HG03558 (cell line): Measurements from ENCODE around the gene MBP.

Experiments used
- ATAC-seq: cut with Tn5 transposase; IDR thresholded peaks from one replicate; pipeline ENCODE4 v1.9.1; 2021; ENCODE audit warnings: moderate number of reproducible peaks; ENCODE audit not compliant: unreplicated experiment; ENCODE audit errors: extremely low read depth

The MBP gene

DNA sequence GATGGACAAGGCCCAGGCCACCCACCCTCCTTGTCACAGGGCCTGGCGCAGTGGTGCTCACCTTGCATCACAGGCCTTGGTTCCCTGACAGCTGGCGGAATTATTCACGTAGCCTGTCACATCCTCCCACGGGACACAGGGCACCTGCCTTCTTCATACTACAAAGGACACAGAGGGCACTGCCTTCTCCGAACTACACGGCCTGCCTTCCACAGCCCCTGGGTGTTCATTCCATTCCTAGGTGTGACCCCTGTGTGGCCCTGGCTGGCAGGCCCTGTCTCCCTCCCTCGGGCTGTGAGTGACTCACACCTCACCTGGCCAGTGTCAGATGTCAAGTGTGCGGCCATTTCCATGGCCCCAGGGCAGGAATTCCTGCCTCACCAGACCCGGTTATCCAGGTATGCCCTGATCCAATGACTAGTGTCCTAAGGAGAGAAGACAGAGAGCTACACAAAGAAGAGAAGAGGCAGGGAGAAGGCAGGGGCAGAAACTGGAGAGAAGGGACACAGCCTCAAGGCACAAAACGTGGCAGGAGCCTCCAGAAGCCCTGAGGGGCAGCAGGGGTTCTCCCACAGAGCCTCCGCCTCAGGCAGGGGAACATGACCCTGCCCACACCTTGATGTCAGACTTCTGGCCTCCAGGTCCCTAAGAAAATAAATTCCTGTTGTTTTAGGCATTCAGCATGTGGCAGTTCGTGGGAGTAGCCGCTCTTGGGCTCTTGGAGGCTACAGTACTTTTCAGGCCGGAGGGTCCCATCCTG lies 43.4 kb downstream of the MBP start:
- ATAC-seq = no peak

DNA sequence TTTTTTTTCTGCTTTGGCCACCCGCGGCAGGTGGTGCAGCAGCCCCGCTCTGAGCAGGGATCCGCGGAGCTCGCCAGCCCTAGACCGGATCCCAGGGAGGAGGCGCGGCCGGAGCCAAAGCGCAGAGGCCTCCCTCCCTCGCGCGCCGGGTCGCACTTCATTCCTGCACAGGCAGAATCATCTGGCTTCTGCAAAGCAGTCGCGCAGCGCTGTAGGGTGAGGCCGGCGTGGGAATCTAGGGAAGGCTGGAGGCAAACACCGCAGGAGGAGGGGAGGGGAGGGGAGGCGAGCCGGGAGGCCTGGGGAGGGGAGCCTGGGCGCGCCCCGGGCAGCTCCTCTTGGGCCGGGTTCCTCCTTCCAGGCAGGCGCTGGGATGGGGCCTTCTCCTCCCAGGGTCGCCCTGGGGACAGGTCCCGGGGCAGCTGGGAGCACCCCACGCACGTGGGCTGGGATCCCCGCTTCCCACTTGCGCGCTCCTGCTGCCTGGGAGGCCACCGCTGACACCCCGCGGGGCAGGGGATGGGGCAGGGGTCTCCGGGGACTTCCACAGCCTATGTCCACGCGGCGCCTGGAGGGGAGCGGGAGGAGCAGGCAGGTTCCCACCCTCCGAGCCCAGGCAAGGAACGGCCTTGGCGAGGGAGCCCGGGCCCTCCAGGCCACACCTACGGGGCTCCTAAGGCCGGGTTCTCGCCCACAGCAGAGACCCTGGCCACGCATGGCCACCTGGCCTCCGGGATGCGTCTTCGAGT lies 45.0 kb downstream of the MBP start:
- no peak for ATAC-seq

GRCh38 chr18:77086656-77087392 lies 45.8 kb downstream of the MBP start:
- no peak for ATAC-seq

DNA sequence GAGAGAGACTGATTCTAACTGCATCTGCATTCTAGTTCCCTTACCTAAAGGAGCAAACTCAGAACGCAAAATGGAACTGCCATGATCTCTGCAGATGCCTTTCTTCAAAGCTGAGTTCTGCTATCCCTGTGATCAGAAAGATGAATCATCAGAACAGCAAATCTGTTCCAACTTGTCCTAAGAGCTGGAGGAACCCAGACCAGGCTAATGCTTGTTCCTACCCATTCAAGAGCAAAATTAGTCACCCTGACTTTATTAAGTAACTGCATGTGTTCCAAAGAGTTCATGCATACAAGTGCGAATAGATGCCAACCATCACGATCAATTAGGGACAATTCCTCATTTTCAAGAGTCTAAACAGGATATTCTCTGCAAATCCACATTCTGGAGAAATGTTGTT lies 46.5 kb downstream of the MBP start:
- no peak for ATAC-seq

GRCh38 chr18:77084688-77085035 lies 47.9 kb downstream of the MBP start:
- ATAC-seq = no peak

GRCh38 chr18:77082316-77082955 lies 50.1 kb downstream of the MBP start:
- no peak for ATAC-seq

DNA sequence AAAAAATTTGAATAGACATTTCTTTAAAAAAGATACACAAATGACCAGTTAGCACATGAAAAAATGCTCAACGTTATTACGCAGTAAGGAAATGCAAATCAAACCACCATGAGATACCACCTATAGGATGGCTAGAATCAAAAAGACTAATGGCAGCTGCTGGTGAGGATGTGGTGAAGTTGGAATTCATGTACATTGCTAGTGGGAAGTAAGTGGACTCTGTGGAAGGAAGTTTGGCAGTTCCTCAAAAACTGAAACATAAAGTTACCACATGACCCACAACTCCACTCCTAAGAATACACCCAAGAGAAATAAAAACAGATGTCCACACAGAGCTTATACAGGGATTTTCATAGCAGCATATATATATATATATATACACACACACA lies 51.2 kb downstream of the MBP start:
- ATAC-seq = no peak

DNA sequence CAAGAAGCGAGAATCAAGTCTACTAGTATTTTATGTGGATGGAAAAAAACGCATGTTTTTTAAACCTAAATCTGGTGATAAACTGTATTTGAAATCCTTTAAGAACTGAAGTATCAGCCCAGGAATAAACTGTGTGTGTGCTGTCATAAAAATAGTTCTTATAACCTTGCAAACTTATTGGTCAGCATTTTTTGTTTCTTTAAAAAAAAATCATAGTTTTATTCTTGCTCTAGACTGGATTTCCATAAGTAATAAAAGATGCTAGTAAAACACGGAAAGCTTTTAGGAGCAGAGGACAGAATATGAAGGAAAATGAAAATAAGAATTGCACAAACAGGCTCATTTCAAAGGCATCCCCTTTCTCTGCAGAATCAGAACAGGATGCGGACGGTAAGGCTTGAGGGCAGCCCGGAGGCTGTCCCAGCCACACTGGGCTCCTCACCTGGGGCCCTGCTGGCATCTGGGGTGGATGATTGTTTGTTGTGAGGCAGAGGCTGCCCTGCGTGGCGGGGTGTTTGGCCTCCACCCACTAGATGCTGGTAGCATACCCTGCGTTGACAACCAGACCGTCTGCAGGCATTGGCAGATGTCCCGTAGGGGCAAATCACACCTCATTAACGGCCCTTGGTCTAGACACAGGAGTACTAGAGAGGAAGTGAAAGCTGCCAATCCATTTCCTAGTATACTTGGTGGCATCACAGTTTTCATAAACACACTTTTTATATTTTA lies 52.5 kb downstream of the MBP start:
- peak; percentile 82 for ATAC-seq

- ATAC-seq = no peak
These were observed 53.5 kb downstream of the MBP start for GRCh38 chr18:77079088-77079487.

DNA sequence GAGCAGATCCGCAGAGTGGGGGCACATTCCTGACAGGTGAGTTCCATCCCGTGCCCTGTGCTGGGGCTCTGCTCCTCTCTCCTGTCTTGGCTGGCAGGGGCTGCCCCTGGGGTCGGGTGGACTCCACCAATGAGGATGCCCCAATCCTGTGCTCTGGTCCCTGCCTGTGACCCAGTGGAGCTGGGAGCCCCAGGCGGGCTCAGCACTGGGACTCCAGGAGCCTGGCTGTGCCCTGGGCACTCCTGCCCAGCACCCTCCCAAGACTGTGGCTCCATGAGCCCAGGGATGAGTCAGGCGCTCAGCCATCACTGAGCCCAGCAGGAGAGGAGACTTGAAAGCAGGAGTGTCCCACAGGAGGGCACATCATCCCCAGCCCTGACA lies 53.9 kb downstream of the MBP start:
- ATAC-seq = no peak

DNA sequence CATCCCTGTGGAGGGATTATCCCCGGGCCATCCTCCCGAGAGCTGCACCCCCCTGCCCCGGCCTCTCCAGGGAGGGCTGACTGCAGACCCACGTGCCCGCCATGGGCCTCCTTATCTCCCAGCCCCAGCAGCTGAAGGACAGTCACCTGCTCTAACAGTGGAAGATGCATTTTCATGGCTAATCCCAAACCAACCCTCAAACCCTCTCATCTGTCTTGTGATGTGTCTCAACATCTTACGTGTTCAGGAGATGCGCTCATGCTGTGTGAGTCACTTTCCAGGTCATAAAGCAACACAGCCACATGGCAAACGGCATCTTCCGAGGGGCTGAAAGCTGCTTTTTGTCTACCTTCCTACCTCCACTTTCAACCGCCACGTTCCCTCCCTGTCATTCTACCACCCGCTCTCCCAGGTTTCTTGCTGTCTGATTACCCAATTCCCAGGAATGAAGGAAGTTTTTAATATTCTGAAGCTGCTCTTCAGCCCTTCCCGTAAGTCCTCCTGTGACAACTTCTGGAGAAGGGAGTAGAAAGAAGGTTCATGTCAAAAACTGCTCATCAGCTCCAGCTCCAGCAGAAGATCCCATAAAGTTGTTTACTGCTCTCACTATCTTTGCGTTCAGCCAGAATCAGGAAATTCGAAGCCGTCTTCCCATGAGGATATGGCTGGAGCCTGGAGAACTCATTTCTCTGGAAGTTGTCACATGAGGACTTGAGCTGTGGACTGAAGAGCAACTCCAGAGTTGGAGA lies 54.5 kb downstream of the MBP start:
- ATAC-seq = no peak

- ATAC-seq = no peak
These were observed 55.2 kb downstream of the MBP start for GRCh38 chr18:77077401-77077800.

DNA sequence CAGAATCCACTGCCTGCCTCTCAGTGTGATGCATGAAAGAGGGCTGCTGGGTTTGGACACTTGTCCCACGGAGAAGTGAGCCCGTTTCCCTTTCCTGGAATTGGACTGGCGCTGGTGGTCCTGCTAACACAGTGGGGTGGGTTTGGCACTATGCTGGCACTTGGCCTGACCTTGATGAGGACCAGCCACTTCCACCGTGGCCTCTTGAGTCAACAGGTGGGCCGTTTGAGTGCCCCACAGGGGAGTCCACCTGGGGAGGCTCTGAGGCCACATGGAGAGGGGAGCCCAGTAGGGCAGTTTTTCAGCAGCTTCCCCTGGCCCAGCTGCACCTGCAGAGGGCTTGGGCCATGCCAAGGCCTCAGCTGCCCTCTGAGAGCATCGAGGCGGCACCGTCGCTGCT lies 56.5 kb downstream of the MBP start:
- no peak for ATAC-seq

GRCh38 chr18:77074431-77074830 lies 58.2 kb downstream of the MBP start:
- ATAC-seq = no peak

GRCh38 chr18:77073336-77074093 lies 59.1 kb downstream of the MBP start:
- ATAC-seq = no peak

DNA sequence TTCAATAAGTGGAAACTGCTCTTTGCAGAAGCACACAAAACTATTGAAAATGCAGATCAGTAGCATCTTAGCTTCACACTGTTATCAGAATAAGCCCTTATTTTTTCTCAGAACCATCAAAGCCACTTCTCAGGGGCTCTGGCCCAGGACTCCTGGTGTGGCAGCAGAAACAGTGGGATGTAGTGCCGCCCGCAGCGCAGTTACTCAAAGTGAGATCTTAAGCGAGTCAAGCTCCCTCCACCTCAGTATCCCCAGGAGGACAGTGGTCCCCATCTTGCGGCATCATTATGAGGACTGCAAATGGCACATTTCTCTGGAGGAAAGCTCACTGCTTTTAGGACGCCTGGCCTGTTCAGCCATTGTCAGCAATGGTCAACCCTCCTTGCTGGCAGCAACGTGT lies 60.0 kb downstream of the MBP start:
- ATAC-seq = no peak

GRCh38 chr18:77071711-77072292 lies 60.8 kb downstream of the MBP start:
- no peak for ATAC-seq

- no peak for ATAC-seq
These were observed 61.5 kb downstream of the MBP start for GRCh38 chr18:77071061-77071460.
